Mucosa of descending colon (tissue), 3 donors: Measurements from ENCODE around the gene MBIP. TPM values are rescaled to one million over a fixed set of nuclear protein-coding genes. Genes with fewer than 3 reads are reported as not detected.

ENCODE experiments used
- ATAC-seq: fragments of 200-7000 bp; cut with Tn5 transposase; one replicate; pipeline ENCODE4 v1.9.1; 2020; ENCODE audit warnings: mild to moderate bottlenecking, moderate library complexity
- DNase-seq, 3 donors: peaks; one replicate each; pipeline ENCODE4 v3.0.0-alpha.2; 2020
- H3K36me3 ChIP-seq: fragments of 200-600 bp; one replicate; pipeline ENCODE4 v1.8.0; 2021; ENCODE audit warnings: low read depth, mild to moderate bottlenecking
- H3K4me1 ChIP-seq: fragments of 200-600 bp; one replicate; pipeline ENCODE4 v1.8.0; 2021; ENCODE audit warnings: low read depth, mild to moderate bottlenecking
- H3K4me3 ChIP-seq: fragments of 200-600 bp; one replicate; pipeline ENCODE4 v1.8.0; 2021; ENCODE audit warnings: mild to moderate bottlenecking
- H3K9me3 ChIP-seq: fragments of 200-600 bp; one replicate; pipeline ENCODE4 v1.8.0; 2021; ENCODE audit warnings: mild to moderate bottlenecking
- CTCF ChIP-seq: fragments of 200-600 bp; IDR thresholded peaks from one replicate; pipeline ENCODE4 v1.8.0; 2022; ENCODE audit warnings: antibody characterized with exemption, mild to moderate bottlenecking
- intact Hi-C, 2 donors: fragments of 100-400 bp; cut with DNase I in 1 of 2; cut with micrococcal nuclease in 1 of 2; formaldehyde crosslinking; loops; one replicate each; pipeline versions ENCODE4 v1.11.0 to v1.11.1; 2022; cut with DNase I, micrococcal nuclease
- total RNA-seq, 3 donors: library from RNA; stranded (reverse); fragmentation: NEBNext Ultra II Directional in 2 of 3; extraction: Animal tissue kit (Norgen Biotek cat#: 25700) in 2 of 3; gene quantifications; one replicate each; pipeline versions ENCODE4 v1.2.1 to v1.2.4, GENCODE V29; 2021 to 2023
- donor health status: DM: no; HTN: no; CAD: no; lungs with moderate emphysema.
- donor health status: DM: no; HTN: no; CAD: no.
- donor health status: DM: no; HTN: yes; CAD: no.

MBIP gene
- total RNA-seq, 3 donors from 2014 or later, result 20.6 to 22.6 (median 21.4) TPM

- DNase-seq (no peak), ATAC-seq (no peak)
- intact Hi-C loops, result no loop called here
Observed at GRCh38 chr14:36275741-36276140, 44.7 kb downstream of the MBIP start.

GRCh38 chr14:36271939-36272907 is 48.2 kb downstream of the MBIP start:
- DNase-seq, result peak in 2 of 3 donors; percentile 32 to 43
- peak; percentile 60 for ATAC-seq

More at GRCh38 chr14:36275741-36276140, 44.7 kb downstream of the MBIP start:
- Histone ChIP-seq H3K4me3 (no peak overlapping the region), H3K4me1 (peaks cover 9% of the 10 kb centered on the region), H3K36me3 (no peaks in the 10 kb centered on the region), H3K9me3 (no peaks in the 10 kb centered on the region)
- TF ChIP-seq CTCF, result no peak

GRCh38 chr14:36271222-36271621 is 49.2 kb downstream of the MBIP start:
- Histone ChIP-seq H3K9me3 (no peaks in the 10 kb centered on the region), H3K36me3 (no peaks in the 10 kb centered on the region), H3K4me1 (peaks cover 9% of the 10 kb centered on the region), H3K4me3 (no peak overlapping the region)
- DNase-seq (no peak), ATAC-seq (peak; percentile 28)
- intact Hi-C loops, result no loop called here
- no peak for TF ChIP-seq CTCF

More at GRCh38 chr14:36271939-36272907, 48.2 kb downstream of the MBIP start:
- TF ChIP-seq CTCF, result no peak
- H3K4me1 ChIP-seq, result peaks cover 9% of the 10 kb centered on the region
- no peaks in the 10 kb centered on the region for H3K9me3 ChIP-seq
- no peak overlapping the region for H3K4me3 ChIP-seq
- no peaks in the 10 kb centered on the region for H3K36me3 ChIP-seq
- intact Hi-C loops, result no loop called here

- H3K36me3 ChIP-seq, result no peaks in the 10 kb centered on the region
- no peak for DNase-seq
- intact Hi-C loops, result no loop called here
- no peaks in the 10 kb centered on the region for H3K9me3 ChIP-seq
- peaks cover 9% of the 10 kb centered on the region for H3K4me1 ChIP-seq
- no peak for ATAC-seq
- TF ChIP-seq CTCF, result no peak
- H3K4me3 ChIP-seq, result no peak overlapping the region
Observed at GRCh38 chr14:36270191-36270590, 50.2 kb downstream of the MBIP start.

GRCh38 chr14:36268121-36268520 is 52.3 kb downstream of the MBIP start:
- Histone ChIP-seq H3K9me3 (no peaks in the 10 kb centered on the region), H3K4me1 (peaks cover 9% of the 10 kb centered on the region), H3K36me3 (no peaks in the 10 kb centered on the region), H3K4me3 (no peak overlapping the region)
- intact Hi-C loops, result no loop called here
- DNase-seq (no peak), ATAC-seq (no peak)
- TF ChIP-seq CTCF, result no peak
